GM18520 (cell line): ENCODE results near the gene METTL22.

Experiments
- ATAC-seq: cut with Tn5 transposase; IDR thresholded peaks from one replicate; pipeline ENCODE4 v1.9.1; 2021; ENCODE audit not compliant: unreplicated experiment

Gene METTL22

DNA sequence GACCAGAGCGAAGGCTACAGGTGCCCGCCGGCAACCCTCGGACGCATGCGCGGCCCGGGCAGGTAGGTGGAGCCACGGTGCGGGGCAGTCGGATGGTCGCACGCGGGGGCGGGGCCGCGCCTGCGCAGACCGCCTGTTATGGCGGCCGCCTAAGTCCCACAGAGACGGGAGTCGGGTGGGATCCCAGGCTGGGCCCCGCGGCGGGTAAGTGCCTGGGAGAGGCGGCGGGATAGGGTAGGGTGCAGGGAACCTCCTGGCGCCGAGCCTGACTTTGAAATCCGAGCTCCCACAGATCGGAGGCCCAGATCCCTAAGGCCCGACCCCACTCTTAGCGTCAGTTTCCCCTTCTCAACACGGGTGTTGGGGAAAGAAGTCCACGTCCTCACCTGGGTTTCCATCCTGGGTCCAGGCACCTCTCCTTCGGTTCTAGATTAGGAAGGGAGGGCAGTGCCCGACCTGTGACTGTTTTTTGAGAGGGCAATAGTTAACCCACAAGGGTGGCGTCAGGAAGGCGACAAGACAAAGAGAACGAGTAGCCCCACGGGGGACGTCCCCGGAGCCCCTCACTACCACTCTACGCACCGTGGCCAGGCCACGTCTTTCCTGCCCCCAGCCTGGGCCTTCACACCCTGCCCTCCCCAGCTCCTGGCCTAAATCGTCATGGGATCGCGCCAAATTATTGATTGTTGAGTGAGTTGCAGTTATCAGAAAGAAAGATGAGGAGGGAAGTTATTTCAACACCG, at the start of gene METTL22:
TSS of gene METTL22 (plus strand) at position 127 of the 743 bp plus-strand sequence. CDS start 3,968 bp downstream, outside the sequence.
- ATAC-seq: peak; percentile 88

GRCh38 chr16:8572063-8572918, 49.2 kb upstream of the METTL22 start:
- no peak for ATAC-seq

- no peak for ATAC-seq
Measured at GRCh38 chr16:8572919-8573724, 48.4 kb upstream of the METTL22 start.

DNA sequence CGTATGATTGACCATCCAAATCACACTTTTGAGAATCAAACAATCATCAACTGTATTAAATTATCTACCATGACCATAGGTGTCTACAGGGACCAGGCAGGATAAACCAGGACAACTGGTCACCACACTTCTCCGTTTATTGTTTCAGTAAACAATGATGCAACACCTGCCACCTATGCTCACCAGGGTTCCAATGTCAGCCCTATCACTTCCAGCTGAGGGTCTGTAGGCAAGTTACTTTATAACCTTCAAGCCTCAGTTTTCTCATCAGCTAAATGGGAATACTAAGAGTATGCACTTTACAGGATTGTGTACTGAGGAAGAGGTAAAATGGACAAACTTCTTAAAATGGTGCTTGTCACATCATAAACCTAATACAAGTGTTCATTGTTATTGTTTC, 46.1 kb upstream of the METTL22 start:
- no peak for ATAC-seq

DNA sequence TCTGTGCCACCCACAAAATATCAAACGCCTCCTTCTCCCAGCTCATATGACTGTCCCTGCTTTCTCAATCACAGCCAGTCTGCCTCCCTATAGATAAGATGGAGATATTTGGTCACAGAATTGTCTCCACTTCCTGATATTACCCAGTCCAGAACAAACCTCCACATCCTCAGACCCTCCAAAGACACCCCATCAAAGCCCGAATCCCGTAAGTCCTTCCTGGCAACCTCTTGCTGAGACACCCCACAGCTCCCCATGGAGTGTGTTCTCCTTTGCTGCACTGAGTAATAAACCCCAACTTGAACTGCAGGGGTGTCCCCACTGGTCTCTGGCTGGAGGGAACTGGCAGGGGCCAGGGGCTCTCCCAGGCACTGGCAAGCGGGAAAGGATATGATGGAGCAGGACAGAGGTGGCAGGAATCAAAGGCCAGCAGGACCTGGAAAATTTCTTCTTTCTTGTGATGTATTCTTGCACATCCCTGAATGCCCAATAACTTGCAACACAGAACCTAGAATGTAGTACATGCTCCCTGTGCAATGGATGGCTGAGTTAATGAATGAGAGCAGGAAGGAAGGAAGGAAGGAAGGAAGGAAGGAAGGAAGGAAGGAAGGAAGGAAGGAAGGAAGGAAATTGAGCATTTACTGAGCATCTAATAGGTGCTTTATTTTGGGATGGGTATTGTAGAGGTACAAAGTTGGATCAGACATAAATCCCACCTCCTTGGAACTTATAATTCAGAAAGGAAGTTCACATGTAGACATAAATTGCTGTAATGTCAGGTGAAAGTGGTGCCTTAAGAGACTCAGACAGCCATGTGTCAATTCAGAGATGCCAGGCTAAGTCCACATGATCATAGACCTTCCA, 45.1 kb upstream of the METTL22 start:
- no peak for ATAC-seq

DNA sequence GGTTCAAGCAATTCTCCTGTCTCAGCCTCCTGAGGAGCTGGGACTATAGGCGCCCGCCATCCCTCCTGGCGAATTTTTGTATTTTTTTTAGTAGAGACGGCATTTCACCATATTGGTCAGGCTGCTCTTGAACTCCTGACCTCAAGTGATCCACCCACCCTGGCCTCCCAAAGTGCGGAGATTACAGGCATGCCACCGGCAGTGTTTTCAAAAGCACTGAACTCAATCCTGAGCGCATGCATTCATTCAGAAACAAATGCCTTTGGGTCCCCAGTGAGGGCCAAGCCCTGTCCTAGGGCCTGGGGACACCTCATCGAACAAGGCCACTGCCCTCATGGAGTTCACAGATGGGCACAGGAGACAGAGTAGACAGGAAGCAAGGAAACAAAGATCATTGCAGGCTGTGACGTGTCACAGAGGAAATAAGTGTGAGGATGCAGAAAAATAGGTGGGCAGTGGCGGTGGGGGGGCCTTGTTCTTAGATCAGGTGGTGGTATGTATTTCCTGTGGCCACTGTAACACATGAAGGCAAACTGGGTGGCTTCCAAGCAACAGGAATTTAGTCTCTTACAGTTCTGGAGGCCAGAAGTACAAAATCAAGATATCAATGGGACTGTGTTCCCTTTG, 43.7 kb upstream of the METTL22 start:
- ATAC-seq: no peak

GRCh38 chr16:8579559-8579958, 41.9 kb upstream of the METTL22 start:
- ATAC-seq: no peak

DNA sequence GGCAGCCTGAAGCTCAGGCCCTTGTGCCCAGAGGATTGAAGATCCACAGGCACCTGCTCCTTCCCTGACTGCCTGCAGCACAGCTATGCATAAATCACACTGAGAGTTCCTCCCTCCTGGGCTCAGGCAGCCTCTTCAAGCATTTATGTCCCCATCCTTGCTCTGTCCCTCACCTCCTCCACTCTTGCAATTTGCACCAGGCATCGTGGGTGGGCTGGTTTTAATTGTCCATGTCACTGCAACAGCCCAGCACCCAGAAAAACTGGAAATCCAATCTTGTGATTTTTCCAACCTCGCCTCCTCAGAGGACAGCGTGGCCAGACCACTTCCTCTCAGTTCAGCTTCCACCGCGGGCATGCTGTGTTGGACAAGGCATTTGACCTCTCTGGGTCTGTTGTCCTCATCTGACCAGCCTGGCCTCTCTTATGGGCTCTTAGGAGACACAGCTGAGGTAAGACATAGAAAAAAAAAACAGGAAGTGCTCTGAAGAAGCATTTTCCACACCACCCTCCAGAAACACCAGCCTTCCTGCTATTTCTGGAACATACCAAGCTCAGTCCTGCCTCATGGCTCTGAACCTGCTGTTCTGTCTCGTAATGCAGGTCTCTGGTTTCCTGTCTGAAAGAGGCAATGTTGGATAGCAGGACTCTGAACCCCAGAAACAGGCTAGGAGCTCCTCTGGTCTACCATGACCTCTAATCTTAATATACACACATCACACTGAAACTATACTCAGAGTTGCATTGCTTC, 39.5 kb upstream of the METTL22 start:
- ATAC-seq: no peak

DNA sequence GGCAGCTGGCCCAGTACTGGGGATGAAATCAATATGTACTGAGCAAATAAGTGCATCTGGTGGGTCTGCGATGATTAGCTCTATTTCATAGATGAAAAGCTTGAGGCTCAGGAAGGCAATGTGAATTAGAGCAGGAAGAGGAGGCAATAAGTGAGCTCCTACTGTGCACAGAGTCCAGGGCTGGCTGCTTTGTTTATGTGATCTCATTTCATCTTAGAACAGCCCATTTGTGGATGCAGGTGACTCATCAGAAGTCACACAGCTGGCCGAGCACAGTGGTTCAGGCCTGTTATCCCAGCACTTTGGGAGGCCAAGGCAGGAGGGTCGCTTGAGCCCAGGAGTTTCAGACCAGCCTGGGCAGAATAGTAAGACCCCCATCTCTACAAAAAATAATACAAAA, 38.3 kb upstream of the METTL22 start:
- no peak for ATAC-seq

- no peak for ATAC-seq
Measured at GRCh38 chr16:8583732-8584131, 37.8 kb upstream of the METTL22 start.

DNA sequence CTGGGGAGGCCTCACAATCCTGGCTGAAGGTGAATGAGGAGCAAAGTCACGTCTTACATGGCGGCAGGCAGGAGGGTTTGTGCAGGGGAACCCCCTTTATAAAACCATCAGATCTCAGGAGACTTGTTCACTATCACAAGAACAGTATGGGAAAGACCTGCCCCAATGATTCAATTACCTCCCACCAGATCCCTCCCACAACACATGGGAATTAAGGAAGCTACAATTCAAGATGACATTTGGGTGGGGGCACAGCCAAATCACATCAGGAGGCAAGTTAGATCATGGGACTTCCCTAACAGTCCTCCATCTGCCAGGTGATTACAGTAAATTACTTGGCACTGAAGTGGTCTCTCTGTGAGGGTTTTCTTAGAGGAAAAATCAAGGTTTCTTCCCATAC, 36.5 kb upstream of the METTL22 start:
- no peak for ATAC-seq

- no peak for ATAC-seq
Measured at GRCh38 chr16:8585857-8586256, 35.6 kb upstream of the METTL22 start.

DNA sequence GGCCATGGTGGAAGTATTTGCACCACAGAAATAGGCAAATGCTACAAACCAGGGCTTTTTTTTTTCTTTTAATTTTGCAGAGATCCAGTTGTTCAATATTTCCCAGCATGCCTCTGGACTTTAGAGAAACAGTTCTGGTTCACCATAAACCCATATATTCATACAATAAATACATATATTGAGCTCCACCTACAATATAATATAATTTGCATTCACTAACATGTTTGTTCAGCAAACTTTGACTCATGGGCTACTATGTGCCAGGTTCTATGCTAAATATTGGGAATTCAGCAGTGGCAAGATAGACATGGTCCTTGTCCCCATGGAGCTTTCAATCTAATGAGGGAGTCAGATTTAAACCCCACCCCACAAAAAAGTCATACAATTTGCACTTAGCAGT, 34.4 kb upstream of the METTL22 start:
- no peak for ATAC-seq

DNA sequence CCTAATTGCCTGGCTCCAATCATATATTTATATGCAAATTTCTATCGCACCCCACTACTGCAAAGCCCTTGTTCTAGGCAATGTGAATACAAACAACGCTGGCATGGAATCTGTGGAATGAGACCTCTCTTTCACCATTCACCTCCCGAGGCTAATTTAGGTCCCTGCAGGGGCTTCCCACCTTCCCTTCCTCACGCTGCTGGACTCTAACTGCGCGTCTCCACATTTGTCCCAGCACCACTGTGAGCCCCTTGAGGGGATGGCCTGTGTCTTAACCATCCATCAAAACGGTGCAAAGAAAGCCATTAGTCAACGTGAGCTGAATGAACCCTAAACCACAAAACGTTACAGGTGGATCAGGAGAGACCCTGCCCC, 32.8 kb upstream of the METTL22 start:
- no peak for ATAC-seq

DNA sequence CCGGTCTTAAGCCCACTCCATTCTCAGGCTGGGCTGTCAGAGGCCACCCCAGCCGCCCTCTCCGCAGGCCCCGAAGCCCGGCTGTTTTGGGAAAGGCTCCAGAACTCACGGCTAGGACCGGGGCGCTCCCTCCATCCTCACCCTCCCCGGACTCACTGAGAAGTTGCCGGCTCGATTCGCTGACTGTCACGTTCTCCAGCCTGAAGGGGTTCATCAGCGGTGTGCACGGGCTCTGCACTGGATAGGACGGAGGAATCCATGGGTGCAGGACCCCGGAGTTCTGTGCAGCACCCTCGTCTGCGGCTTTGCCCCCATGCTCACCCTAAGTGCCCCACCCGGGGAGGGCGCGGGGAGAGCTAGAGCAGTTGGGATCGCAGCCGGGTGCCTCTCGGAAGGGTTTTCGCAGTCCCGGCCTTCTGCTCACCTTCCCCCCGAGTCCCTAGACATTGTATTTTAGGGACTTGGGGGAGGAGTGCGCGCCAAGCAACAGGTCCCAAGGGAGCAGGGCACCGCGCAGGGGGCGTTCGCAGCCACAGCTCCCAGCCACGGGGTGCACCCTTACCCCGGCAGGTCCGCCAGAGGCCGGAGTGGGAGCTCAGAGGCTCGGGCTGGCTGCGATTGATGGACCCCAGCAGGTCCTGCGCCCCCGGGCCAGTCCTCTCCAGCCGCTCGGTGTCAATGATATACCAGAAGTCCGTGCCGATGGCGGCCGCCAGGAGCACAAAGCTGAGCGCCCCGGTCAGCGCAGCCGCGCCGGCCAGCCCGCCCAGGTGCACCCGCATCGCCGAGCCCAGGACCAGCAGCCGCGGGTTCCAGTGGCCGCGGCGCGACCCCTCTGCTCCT, 32.2 kb upstream of the METTL22 start:
- no peak for ATAC-seq

- no peak for ATAC-seq
Measured at GRCh38 chr16:8589900-8590688, 31.4 kb upstream of the METTL22 start, which contains the start of gene TMEM114. TSS of gene TMEM114 (minus strand) at chr16:8590511. CDS start at chr16:8589838, 673 bp downstream.

DNA sequence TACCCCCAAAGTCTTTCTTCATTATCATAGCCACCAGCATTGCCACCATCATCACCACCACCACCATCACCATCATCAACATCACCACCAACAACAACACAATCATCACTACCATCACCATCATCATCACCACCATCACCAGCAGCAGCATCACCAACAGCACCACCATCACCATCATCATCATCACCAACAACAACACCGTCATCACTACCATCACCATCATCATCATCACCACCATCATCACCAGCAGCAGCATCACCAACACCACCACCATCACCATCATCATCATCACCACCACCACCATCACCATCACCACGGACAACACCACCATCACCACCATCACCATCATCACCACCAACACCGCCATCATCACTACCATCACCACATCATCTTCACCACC, 30.7 kb upstream of the METTL22 start:
- no peak for ATAC-seq

DNA sequence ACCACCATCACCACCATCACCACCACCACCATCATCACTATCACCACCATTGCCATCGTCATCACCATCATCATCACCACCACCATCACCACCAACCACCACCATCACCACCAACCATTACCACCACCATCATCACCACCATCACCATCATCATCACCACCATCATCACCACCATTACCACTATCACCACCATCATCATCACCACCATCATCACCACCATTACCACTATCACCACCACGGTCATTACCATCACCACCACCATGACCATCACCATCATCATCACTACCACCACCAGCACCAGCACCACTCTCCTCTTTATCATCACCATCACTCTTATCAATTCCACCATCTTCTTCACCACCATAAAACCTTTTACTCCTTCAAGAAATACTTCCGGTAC, 30.0 kb upstream of the METTL22 start:
- no peak for ATAC-seq
